GM03348 (cell line): ENCODE data around the gene PLPPR1.
A peak's percentile ranks its signal among the peaks of the same experiment; 100 is the strongest.
"Not testable (repeated sequence)": the region's sequence is repeated elsewhere in the genome, so short reads cannot be mapped to it uniquely, and the experiment has no call there.

Experiments
- DNase-seq: peaks from one replicate; pipeline ENCODE4 v3.0.0; 2012; ENCODE audit warnings: low spot score

PLPPR1 gene

GRCh38 chr9:101028346-101029314, at the start of gene PLPPR1:
TSS of gene PLPPR1 (plus strand) at chr9:101028727.
- peak; percentile 84 for DNase-seq

- no peak for DNase-seq
These were observed 38.8 kb upstream of the PLPPR1 start for GRCh38 chr9:100989731-100990130.

GRCh38 chr9:100990605-100991381, 37.7 kb upstream of the PLPPR1 start:
- no peak for DNase-seq

GRCh38 chr9:100992632-100993031, 35.9 kb upstream of the PLPPR1 start:
- no peak for DNase-seq

- DNase-seq, result no peak
These were observed 28.5 kb upstream of the PLPPR1 start for GRCh38 chr9:100999906-101000544.

GRCh38 chr9:101005246-101005645, 23.3 kb upstream of the PLPPR1 start:
- DNase-seq, result no peak

- DNase-seq, result no peak
These were observed 14.0 kb upstream of the PLPPR1 start for GRCh38 chr9:101014566-101014965.

- DNase-seq, result no peak
These were observed 10.1 kb upstream of the PLPPR1 start for GRCh38 chr9:101018467-101018866.

GRCh38 chr9:101022704-101023103, 5.8 kb upstream of the PLPPR1 start:
- DNase-seq, result no peak

GRCh38 chr9:101025940-101026339, 2.6 kb upstream of the PLPPR1 start:
- no peak for DNase-seq

- no peak for DNase-seq
These were observed 1.7 kb upstream of the PLPPR1 start for GRCh38 chr9:101026824-101027223.

- no peak for DNase-seq
These were observed 1.3 kb upstream of the PLPPR1 start for GRCh38 chr9:101027236-101027635.

GRCh38 chr9:101027733-101028345, 688 bp upstream of the PLPPR1 start:
- no peak for DNase-seq

GRCh38 chr9:101029315-101030085, 973 bp downstream of the PLPPR1 start:
- no peak for DNase-seq

- DNase-seq, result no peak
These were observed 1.5 kb downstream of the PLPPR1 start for GRCh38 chr9:101030086-101030391.

- no peak for DNase-seq
These were observed 3.9 kb downstream of the PLPPR1 start for GRCh38 chr9:101032426-101032825.

GRCh38 chr9:101034222-101034621, 5.7 kb downstream of the PLPPR1 start:
- DNase-seq, result no peak

- no peak for DNase-seq
These were observed 6.6 kb downstream of the PLPPR1 start for GRCh38 chr9:101035098-101035497.

- DNase-seq, result no peak
These were observed 8.9 kb downstream of the PLPPR1 start for GRCh38 chr9:101037430-101037829.

- DNase-seq, result no peak
These were observed 10.0 kb downstream of the PLPPR1 start for GRCh38 chr9:101038488-101038887.

GRCh38 chr9:101039581-101039980, 11.1 kb downstream of the PLPPR1 start:
- DNase-seq, result not testable (repeated sequence)
